Neural cell (in vitro differentiated cells): ENCODE data around the gene ISOC2.
"Not testable (repeated sequence)": the region's sequence is repeated elsewhere in the genome, so short reads cannot be mapped to it uniquely, and the experiment has no call there.

ENCODE experiments used
- CTCF ChIP-seq: fragments of 450-650 bp; IDR thresholded peaks from 2 replicates; pipeline ENCODE4 v1.5.1; 2014; ENCODE audit warnings: antibody characterized with exemption, mild to moderate bottlenecking, moderate library complexity; ENCODE audit not compliant: poor library complexity, severe bottlenecking
- EP300 ChIP-seq: fragments of 450-650 bp; conservative IDR thresholded peaks from 2 replicates; pipeline ENCODE4 v1.6.1; 2014; ENCODE audit warnings: antibody characterized with exemption, mild to moderate bottlenecking, moderate library complexity; ENCODE audit not compliant: poor library complexity, severe bottlenecking
- EZH2 ChIP-seq: fragments of 200-600, 300-800 bp; shearing (Covaris generic), sonication (generic); IDR thresholded peaks from 2 replicates; pipeline ENCODE4 v1.6.1; 2014; ENCODE audit warnings: antibody characterized with exemption, low read length, borderline replicate concordance, mild to moderate bottlenecking; ENCODE audit not compliant: insufficient read depth, poor library complexity, severe bottlenecking
- POLR2AphosphoS5 ChIP-seq: IDR thresholded peaks from 2 replicates; pipeline ENCODE4 v1.6.1; 2012
- RAD21 ChIP-seq: fragments of 450-650 bp; conservative IDR thresholded peaks from 2 replicates; pipeline ENCODE4 v1.6.1; 2014; ENCODE audit warnings: antibody characterized with exemption, mild to moderate bottlenecking, moderate library complexity
- TAF1 ChIP-seq: IDR thresholded peaks from 2 replicates; pipeline ENCODE4 v1.6.1; 2012; ENCODE audit warnings: low read depth

- not testable (repeated sequence) for TF ChIP-seq CTCF, EZH2, RAD21, EP300, POLR2AphosphoS5, TAF1
Measured at GRCh38 chr19:55409179-55409578, 52.3 kb downstream of the ISOC2 start.
